Testis (tissue), 3 donors: ENCODE measurements around the gene DVL2. TPM values are rescaled to one million over a fixed set of nuclear protein-coding genes. Genes with fewer than 3 reads are reported as not detected.

ENCODE experiments used
- DNase-seq: peaks from one replicate; pipeline ENCODE4 v3.0.0-alpha.2; 2019
- H3K27ac ChIP-seq, 2 donors: fragments of 200-600 bp; sonication (generic); one replicate each; pipeline ENCODE4 v1.5.1; 2019
- H3K27me3 ChIP-seq: fragments of 200-600 bp; sonication (generic); one replicate; pipeline ENCODE4 v1.5.1; 2019
- H3K36me3 ChIP-seq: fragments of 200-600 bp; sonication (generic); one replicate; pipeline ENCODE4 v1.5.1; 2017; ENCODE audit warnings: low read depth; ENCODE audit errors: missing control alignments
- H3K4me1 ChIP-seq: fragments of 200-600 bp; sonication (generic); one replicate; pipeline ENCODE4 v1.5.1; 2019
- H3K4me3 ChIP-seq, 2 donors: fragments of 200-600 bp; sonication (generic); one replicate each; pipeline ENCODE4 v1.5.1; 2017 to 2019
- H3K9me3 ChIP-seq: fragments of 200-600 bp; sonication (generic); one replicate; pipeline ENCODE4 v1.5.1; 2017
- POLR2A ChIP-seq: fragments of 450-650 bp; IDR thresholded peaks from one replicate; pipeline ENCODE4 v1.6.1; 2017; ENCODE audit warnings: antibody characterized with exemption, mild to moderate bottlenecking, moderate library complexity
- WGBS, 2 donors: methylation state at CpG; one replicate each; pipeline ENCODE4 v1.1.5; 2018; 5-methylcytosine and 5-hydroxymethylcytosine counted together
- intact Hi-C: fragments of 100-400 bp; cut with DNase I; formaldehyde crosslinking; loops from one replicate; pipeline ENCODE4 v1.15.1; 2023; ENCODE audit warnings: low total_unique reads
- polyA plus RNA-seq: library from polyadenylated mRNA; stranded (reverse); fragments of 350-450 nt; fragmentation: Illumina TruSeq; extraction: RNeasy Lipid Tissue Mini Kit (QIAGEN cat#74804); gene quantifications from one replicate; pipeline ENCODE4 v1.2.3, GENCODE V29; 2014; ENCODE audit warnings: low read depth, low replicate concordance; ENCODE audit not compliant: insufficient read depth
- total RNA-seq, 2 donors: library from RNA; depleted of rRNA; stranded (reverse); fragments of >200 nt; gene quantifications; one replicate each; pipeline ENCODE4 v1.2.3, GENCODE V29; 2016
- TF ChIP-seq, protein P1 (sequence below), 3 experiments: fragments of 450-650 bp in 2 of 3; fragments of 200-600 bp in 1 of 3; sonication (generic) in 1 of 3; IDR thresholded peaks; one replicate each; pipeline ENCODE4 v1.5.1; 2016 to 2019; ENCODE audit warnings: antibody characterized with exemption in 3 of 3, mild to moderate bottlenecking in 2 of 3, moderate library complexity in 1 of 3

Gene DVL2
- total and polyA plus RNA-seq, 3 donors from 2014 or later = 43.6 to 102 (median 81.3) TPM

- TF ChIP-seq POLR2A = no peak
- TF ChIP-seq, protein P1, sequence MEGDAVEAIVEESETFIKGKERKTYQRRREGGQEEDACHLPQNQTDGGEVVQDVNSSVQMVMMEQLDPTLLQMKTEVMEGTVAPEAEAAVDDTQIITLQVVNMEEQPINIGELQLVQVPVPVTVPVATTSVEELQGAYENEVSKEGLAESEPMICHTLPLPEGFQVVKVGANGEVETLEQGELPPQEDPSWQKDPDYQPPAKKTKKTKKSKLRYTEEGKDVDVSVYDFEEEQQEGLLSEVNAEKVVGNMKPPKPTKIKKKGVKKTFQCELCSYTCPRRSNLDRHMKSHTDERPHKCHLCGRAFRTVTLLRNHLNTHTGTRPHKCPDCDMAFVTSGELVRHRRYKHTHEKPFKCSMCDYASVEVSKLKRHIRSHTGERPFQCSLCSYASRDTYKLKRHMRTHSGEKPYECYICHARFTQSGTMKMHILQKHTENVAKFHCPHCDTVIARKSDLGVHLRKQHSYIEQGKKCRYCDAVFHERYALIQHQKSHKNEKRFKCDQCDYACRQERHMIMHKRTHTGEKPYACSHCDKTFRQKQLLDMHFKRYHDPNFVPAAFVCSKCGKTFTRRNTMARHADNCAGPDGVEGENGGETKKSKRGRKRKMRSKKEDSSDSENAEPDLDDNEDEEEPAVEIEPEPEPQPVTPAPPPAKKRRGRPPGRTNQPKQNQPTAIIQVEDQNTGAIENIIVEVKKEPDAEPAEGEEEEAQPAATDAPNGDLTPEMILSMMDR (IDR thresholded peaks at IDR 0.05) = no peak
- DNase-seq = no peak
- H3K4me3 ChIP-seq = peak overlapping the region; percentile 45 to 52
- H3K36me3 ChIP-seq = no peaks in the 10 kb centered on the region
- H3K27me3 ChIP-seq = no peaks in the 10 kb centered on the region
- no peaks in the 10 kb centered on the region for H3K9me3 ChIP-seq
- H3K27ac ChIP-seq = no peak overlapping the region
- intact Hi-C loops = no loop called here
- 8 to 40% methylated on average over 1 to 34 of the region's 54 CpGs for WGBS, 2 donors
- H3K4me1 ChIP-seq = peaks cover 8% of the 10 kb centered on the region
Measured at GRCh38 chr17:7260651-7261378, 26.5 kb upstream of the DVL2 start.

DNA sequence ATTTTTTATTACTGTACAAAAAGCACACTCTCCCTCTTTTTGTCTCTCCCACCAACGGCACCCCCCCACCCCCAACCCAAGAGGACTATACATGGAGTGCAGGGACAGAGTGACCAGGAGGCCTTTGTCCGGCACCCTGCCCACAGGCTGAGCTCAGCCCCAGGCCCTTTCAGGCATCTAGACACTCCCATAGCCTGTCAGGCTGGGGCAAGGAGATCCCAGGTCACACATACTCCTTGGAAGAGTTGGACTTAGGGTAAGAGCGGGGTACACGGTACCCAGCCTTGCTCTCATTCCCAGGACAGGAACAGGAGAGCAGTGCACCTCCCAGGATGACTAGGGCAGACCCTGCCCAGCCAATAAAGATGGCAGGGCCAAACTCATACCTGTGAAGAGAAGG, 25.8 kb upstream of the DVL2 start:
- intact Hi-C loops = no loop called here
- no peaks in the 10 kb centered on the region for H3K27me3 ChIP-seq
- H3K36me3 ChIP-seq = no peaks in the 10 kb centered on the region
- 75 to 80% methylated on average over 4 of the region's 4 CpGs for WGBS, 2 donors
- no peaks in the 10 kb centered on the region for H3K9me3 ChIP-seq
- H3K27ac ChIP-seq = no peak overlapping the region
- DNase-seq = no peak
- no peak overlapping the region for H3K4me3 ChIP-seq
- no peak for TF ChIP-seq POLR2A
- TF ChIP-seq, protein P1 (IDR thresholded peaks at IDR 0.05) = no peak
- peaks cover 8% of the 10 kb centered on the region for H3K4me1 ChIP-seq

- no peaks in the 10 kb centered on the region for H3K9me3 ChIP-seq
- peaks cover 8% of the 10 kb centered on the region for H3K4me1 ChIP-seq
- WGBS, 2 donors = 90% methylated on average over 6 of the region's 6 CpGs
- H3K36me3 ChIP-seq = no peaks in the 10 kb centered on the region
- intact Hi-C loops = no loop called here
- DNase-seq = no peak
- TF ChIP-seq POLR2A = no peak
- TF ChIP-seq, protein P1 (IDR thresholded peaks at IDR 0.05) = no peak
- H3K27ac ChIP-seq = no peak overlapping the region
- no peaks in the 10 kb centered on the region for H3K27me3 ChIP-seq
- no peak overlapping the region for H3K4me3 ChIP-seq
Measured at GRCh38 chr17:7259555-7259889, 25.2 kb upstream of the DVL2 start.

DNA sequence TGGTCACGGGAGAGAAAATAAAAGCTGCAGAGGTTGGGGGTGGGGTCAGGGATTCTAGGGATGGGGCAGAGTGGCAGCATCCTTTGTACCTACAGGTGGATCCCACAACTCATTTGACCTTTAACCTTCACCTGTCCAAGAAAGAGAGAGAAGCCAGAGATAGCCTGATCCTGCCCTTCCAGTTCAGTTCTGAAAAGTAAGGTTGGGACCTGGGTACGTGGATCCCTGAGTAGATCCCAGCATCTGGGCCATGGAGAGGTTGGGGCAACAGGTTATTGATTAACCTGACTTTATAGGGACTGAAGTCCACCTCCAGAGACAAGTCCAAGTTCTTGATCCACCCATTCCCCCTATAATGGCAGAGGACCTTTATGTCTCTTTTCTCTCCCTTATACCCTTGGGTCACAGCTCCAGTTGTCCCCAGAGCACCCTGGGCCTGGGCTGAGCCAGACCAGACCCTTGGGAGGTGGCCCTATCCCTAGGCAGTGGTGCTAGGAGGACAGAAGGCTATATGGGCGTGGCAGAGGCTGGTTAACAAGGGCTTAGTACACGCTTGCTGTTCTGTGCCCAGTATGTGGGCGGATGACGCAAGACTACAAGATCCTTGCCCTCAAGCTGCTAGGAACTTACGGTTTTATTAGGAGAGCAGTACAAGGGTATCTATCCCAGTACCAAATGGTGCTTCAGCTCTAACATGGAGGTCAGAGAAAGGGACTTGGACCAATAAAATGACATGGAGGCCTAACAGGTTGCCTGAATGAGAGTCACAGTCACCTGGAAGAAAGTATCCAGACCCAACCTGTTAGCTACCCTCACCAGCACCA, 24.6 kb upstream of the DVL2 start:
- H3K27me3 ChIP-seq = no peaks in the 10 kb centered on the region
- 83 to 89% methylated on average over 7 of the region's 7 CpGs for WGBS, 2 donors
- intact Hi-C loops = no loop called here
- no peak for TF ChIP-seq POLR2A
- TF ChIP-seq, protein P1 (IDR thresholded peaks at IDR 0.05) = no peak
- peaks cover 8% of the 10 kb centered on the region for H3K4me1 ChIP-seq
- H3K27ac ChIP-seq = no peak overlapping the region
- no peak overlapping the region for H3K4me3 ChIP-seq
- H3K36me3 ChIP-seq = no peaks in the 10 kb centered on the region
- no peaks in the 10 kb centered on the region for H3K9me3 ChIP-seq
- DNase-seq = no peak
